H9 (cell line): ENCODE data around the gene ACSBG1. TPM values are rescaled to one million over a fixed set of nuclear protein-coding genes. Genes with fewer than 3 reads are reported as not detected.

Experiments
- DNase-seq: peaks from one replicate; pipeline ENCODE4 v3.0.0-alpha.2; 2017
- H2AFZ ChIP-seq: one replicate; pipeline ENCODE4 v1.6.1; 2013; ENCODE audit warnings: mild to moderate bottlenecking, low read length, control low read depth, moderate library complexity
- H2AK5ac ChIP-seq: 2 replicates; pipeline ENCODE4 v1.6.1; 2013; ENCODE audit warnings: low read length, control low read depth, mixed read lengths; ENCODE audit not compliant: insufficient read length
- H2BK120ac ChIP-seq: one replicate; pipeline ENCODE4 v1.6.1; 2013; ENCODE audit warnings: low read depth, mild to moderate bottlenecking, low read length, control low read depth, inconsistent platforms; ENCODE audit not compliant: poor library complexity, severe bottlenecking
- H2BK12ac ChIP-seq: 2 replicates; pipeline ENCODE4 v1.6.1; 2013; ENCODE audit warnings: low read length, control low read depth, mixed read lengths, low read depth; ENCODE audit not compliant: insufficient read length
- H2BK15ac ChIP-seq: 2 replicates; pipeline ENCODE4 v1.6.1; 2013; ENCODE audit warnings: low read depth, low read length, control low read depth
- H2BK20ac ChIP-seq: one replicate; pipeline ENCODE4 v1.6.1; 2013; ENCODE audit warnings: low read depth, mild to moderate bottlenecking, low read length, control low read depth, inconsistent platforms; ENCODE audit not compliant: poor library complexity, severe bottlenecking
- H2BK5ac ChIP-seq: 2 replicates; pipeline ENCODE4 v1.6.1; 2013; ENCODE audit warnings: low read length, control low read depth, mixed read lengths; ENCODE audit not compliant: insufficient read length
- H3K14ac ChIP-seq: 2 replicates; pipeline ENCODE4 v1.6.1; 2013; ENCODE audit warnings: low read length, control low read depth; ENCODE audit not compliant: insufficient read depth
- H3K18ac ChIP-seq: 2 replicates; pipeline ENCODE4 v1.6.1; 2013; ENCODE audit warnings: low read depth, mild to moderate bottlenecking, mixed read lengths, low read length, control low read depth; ENCODE audit not compliant: insufficient read length
- H3K23ac ChIP-seq: 2 replicates; pipeline ENCODE4 v1.6.1; 2013; ENCODE audit warnings: low read length, control low read depth, mixed read lengths, low read depth; ENCODE audit not compliant: insufficient read length
- H3K23me2 ChIP-seq: 2 replicates; pipeline ENCODE4 v1.6.1; 2013; ENCODE audit warnings: low read depth, mild to moderate bottlenecking, mixed read lengths, low read length, control low read depth; ENCODE audit not compliant: insufficient read length, poor library complexity, severe bottlenecking
- H3K27ac ChIP-seq: 2 replicates; pipeline ENCODE4 v1.5.1; 2013; ENCODE audit warnings: low read length, control low read depth, mixed read lengths, low read depth; ENCODE audit not compliant: insufficient read length
- H3K27me3 ChIP-seq: 2 replicates; pipeline ENCODE4 v1.6.1; 2013; ENCODE audit warnings: low read length, control low read depth, inconsistent platforms; ENCODE audit not compliant: insufficient read depth
- H3K4ac ChIP-seq: 2 replicates; pipeline ENCODE4 v1.6.1; 2013; ENCODE audit warnings: low read depth, mild to moderate bottlenecking, control low read depth, inconsistent platforms, low read length, moderate library complexity
- H3K4me1 ChIP-seq: 2 replicates; pipeline ENCODE4 v1.6.1; 2013; ENCODE audit warnings: low read length, control low read depth, inconsistent platforms; ENCODE audit not compliant: insufficient read depth
- H3K4me2 ChIP-seq: 2 replicates; pipeline ENCODE4 v1.6.1; 2013; ENCODE audit warnings: low read length, control low read depth, mixed read lengths; ENCODE audit not compliant: insufficient read length, insufficient read depth
- H3K56ac ChIP-seq: 2 replicates; pipeline ENCODE4 v1.6.1; 2013; ENCODE audit warnings: low read depth, mild to moderate bottlenecking, mixed read lengths, low read length, control low read depth; ENCODE audit not compliant: insufficient read length
- H3K79me1 ChIP-seq: 2 replicates; pipeline ENCODE4 v1.6.1; 2013; ENCODE audit warnings: low read depth, mild to moderate bottlenecking, moderate library complexity, low read length, control low read depth, inconsistent platforms; ENCODE audit not compliant: insufficient read depth, poor library complexity, severe bottlenecking
- H3K79me2 ChIP-seq: 2 replicates; pipeline ENCODE4 v1.6.1; 2013; ENCODE audit warnings: low read length, control low read depth, inconsistent platforms; ENCODE audit not compliant: insufficient read depth
- H3K9ac ChIP-seq: 2 replicates; pipeline ENCODE4 v1.6.1; 2013; ENCODE audit warnings: low read length, control low read depth, mixed read lengths; ENCODE audit not compliant: insufficient read length; ENCODE audit errors: extremely low read depth
- H3K9me3 ChIP-seq: one replicate; pipeline ENCODE4 v1.6.1; 2013; ENCODE audit warnings: low read depth, low read length, inconsistent platforms; ENCODE audit not compliant: control insufficient read depth
- H3T11ph ChIP-seq: one replicate; pipeline ENCODE4 v1.6.1; 2013; ENCODE audit warnings: mild to moderate bottlenecking, low read length, control low read depth, inconsistent platforms
- H4K20me1 ChIP-seq: one replicate; pipeline ENCODE4 v1.6.1; 2013; ENCODE audit not compliant: control insufficient read depth, insufficient read length, insufficient read depth
- H4K5ac ChIP-seq: 2 replicates; pipeline ENCODE4 v1.6.1; 2013; ENCODE audit warnings: low read depth, mild to moderate bottlenecking, mixed read lengths, low read length, control low read depth; ENCODE audit not compliant: insufficient read length
- H4K8ac ChIP-seq: replicated peaks from 2 replicates; pipeline ENCODE4 v1.6.1; 2013; ENCODE audit warnings: low read length, control low read depth, mixed read lengths, low read depth; ENCODE audit not compliant: insufficient read length
- H4K91ac ChIP-seq: 2 replicates; pipeline ENCODE4 v1.6.1; 2013; ENCODE audit warnings: low read depth, mild to moderate bottlenecking, moderate library complexity, mixed read lengths, low read length, control low read depth; ENCODE audit not compliant: insufficient read length
- H3K27ac Mint-ChIP-seq, 3 experiments: 2 replicates in 2 of 3; 3 replicates in 1 of 3; pipeline ENCODE4 v1.8.0; 2020 to 2021; ENCODE audit warnings: mixed read lengths in 3 of 3, mild to moderate bottlenecking in 1 of 3, moderate library complexity in 1 of 3
- H3K27me3 Mint-ChIP-seq: 2 replicates; pipeline ENCODE4 v1.8.0; 2021; ENCODE audit warnings: low read depth, mild to moderate bottlenecking, moderate library complexity, mixed read lengths
- H3K36me3 Mint-ChIP-seq, 3 experiments: 2 replicates in 2 of 3; 3 replicates in 1 of 3; pipeline ENCODE4 v1.8.0; 2020 to 2021; ENCODE audit warnings: low read depth in 3 of 3, mixed read lengths in 3 of 3; ENCODE audit not compliant: insufficient read depth in 1 of 3
- H3K4me1 Mint-ChIP-seq, 2 experiments: 2 replicates each; pipeline ENCODE4 v1.8.0; 2020; ENCODE audit warnings: mixed read lengths in 2 of 2
- H3K4me3 Mint-ChIP-seq, 2 experiments: 2 replicates in 1 of 2; 3 replicates in 1 of 2; pipeline ENCODE4 v1.8.0; 2020 to 2021; ENCODE audit warnings: mild to moderate bottlenecking in 2 of 2, mixed read lengths in 2 of 2, moderate library complexity in 1 of 2
- H3K9me3 Mint-ChIP-seq, 2 experiments: 2 replicates in 1 of 2; 3 replicates in 1 of 2; pipeline ENCODE4 v1.8.0; 2020; ENCODE audit warnings: mild to moderate bottlenecking in 2 of 2, mixed read lengths in 2 of 2, moderate library complexity in 1 of 2
- CTCF ChIP-seq: fragments of 200-600 bp; sonication (generic); conservative IDR thresholded peaks from 3 replicates; pipeline ENCODE4 v1.8.0; 2021; ENCODE audit warnings: antibody characterized with exemption, mild to moderate bottlenecking
- WGBS: extraction: QIAGEN DNeasy Blood & Tissue Kit; methylation state at CpG from one replicate; pipeline ENCODE4 v1.1.7; 2013; ENCODE audit warnings: missing lambda C conversion rate, low lambda C conversion rate, mixed read lengths; ENCODE audit not compliant: insufficient read length; ENCODE audit errors: extremely low coverage; 5-methylcytosine and 5-hydroxymethylcytosine counted together
- total RNA-seq: library from RNA; stranded (reverse); gene quantifications from 2 replicates; pipeline ENCODE4 v1.2.1, GENCODE V29; 2021

ACSBG1 gene
- total RNA-seq, 1 experiment from 2014 or later: 2.2 TPM

GRCh38 chr15:78178064-78178463 is 56.3 kb downstream of the ACSBG1 start:
- no peak overlapping the region for H3K9ac ChIP-seq
- H2AK5ac ChIP-seq: no peak overlapping the region
- WGBS: no CpG with 5 or more reads among the region's 6 CpGs
- H3K27ac ChIP-seq: no peak overlapping the region
- no peaks in the 10 kb centered on the region for H3K4me1 ChIP-seq
- no peak overlapping the region for H2BK12ac ChIP-seq
- Mint-ChIP-seq H3K9me3 (no peaks in the 10 kb centered on the region), H3K27ac (no peak overlapping the region), H3K36me3 (peaks cover 0 to 2% (median 2%) of the 10 kb centered on the region in 3 experiments; a peak in 2 of 7 replicates), H3K27me3 (no peaks in the 10 kb centered on the region; the same call in 1 of the 2 replicates), H3K4me3 (no peak overlapping the region), H3K4me1 (peaks cover 2 to 3% of the 10 kb centered on the region in 2 experiments; a peak in 2 of 4 replicates)
- H3K9me3 ChIP-seq: no peaks in the 10 kb centered on the region
- no peak for DNase-seq
- H3K18ac ChIP-seq: no peak overlapping the region
- H2BK20ac ChIP-seq: no peak overlapping the region
- no peak overlapping the region for H2AFZ ChIP-seq
- H3K56ac ChIP-seq: no peak overlapping the region
- H2BK120ac ChIP-seq: no peak overlapping the region
- H3K14ac ChIP-seq: no peak overlapping the region
- no peak overlapping the region for H3K4me2 ChIP-seq
- H3K79me1 ChIP-seq: no peaks in the 10 kb centered on the region
- no peak for TF ChIP-seq CTCF
- no peak overlapping the region for H3T11ph ChIP-seq
- no peaks in the 10 kb centered on the region for H4K20me1 ChIP-seq
- no peaks in the 10 kb centered on the region for H3K27me3 ChIP-seq
- no peak overlapping the region for H3K23ac ChIP-seq
- no peaks in the 10 kb centered on the region for H3K23me2 ChIP-seq
- no peak overlapping the region for H3K4ac ChIP-seq
- H4K91ac ChIP-seq: no peak overlapping the region
- no peak overlapping the region for H2BK15ac ChIP-seq
- H2BK5ac ChIP-seq: no peak overlapping the region
- no peaks in the 10 kb centered on the region for H3K79me2 ChIP-seq
- H4K5ac ChIP-seq: no peak overlapping the region
- no peak overlapping the region for H4K8ac ChIP-seq
